NCI-H2196 treated with DMSO at 0.1 percent for 48 hours (cell line): Measurements from ENCODE around the gene MPRIP.
"Not testable (repeated sequence)": the region's sequence is repeated elsewhere in the genome, so short reads cannot be mapped to it uniquely, and the experiment has no call there.

ENCODE experiments used
- DNase-seq: peaks from one replicate; lab custom pipeline; 2025; ENCODE audit not compliant: unreplicated experiment; lab: John Stamatoyannopoulos, UW

Gene MPRIP

DNA sequence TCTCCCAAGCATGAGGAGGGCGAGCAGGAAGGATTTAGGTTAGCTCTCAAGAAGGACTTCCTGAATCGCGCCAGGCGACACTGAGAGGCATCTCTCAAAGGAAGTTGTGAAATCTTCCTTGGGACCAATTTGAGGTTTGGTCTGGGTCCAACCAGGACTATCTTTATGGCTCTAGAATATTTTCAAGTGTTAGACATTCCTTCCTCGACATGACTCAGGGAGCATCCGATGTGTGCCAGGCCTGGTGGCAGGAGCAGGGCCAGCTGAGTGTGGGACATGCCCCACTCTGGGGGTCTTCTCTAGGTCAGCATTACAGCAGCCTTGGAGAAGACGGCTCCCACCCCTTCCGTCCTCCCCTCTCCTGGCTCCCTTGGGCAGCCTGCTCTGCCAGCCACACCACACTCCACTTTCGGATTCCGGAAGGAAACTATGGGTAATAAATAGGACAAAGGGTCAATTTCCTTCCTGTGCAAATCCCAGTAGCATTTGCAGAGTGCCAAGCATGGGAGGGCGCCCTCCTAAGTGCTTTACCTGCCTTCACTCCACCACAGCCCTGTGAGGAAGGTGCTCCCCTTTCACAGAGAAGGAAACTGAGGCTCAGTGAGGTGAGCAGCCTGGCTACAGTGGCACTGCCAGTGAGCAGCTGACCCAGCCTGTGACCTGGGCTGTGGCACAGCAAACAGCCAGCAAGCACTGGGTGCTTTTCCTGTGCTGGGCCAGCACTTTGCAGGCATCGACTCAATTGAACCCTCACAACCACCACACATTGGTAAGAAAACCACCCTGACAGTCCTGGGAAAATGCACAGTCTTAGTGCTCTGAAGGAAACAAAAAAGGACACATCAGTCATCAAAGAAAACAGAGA lies 31.0 kb upstream of the MPRIP start:
- not testable (repeated sequence) for DNase-seq

DNA sequence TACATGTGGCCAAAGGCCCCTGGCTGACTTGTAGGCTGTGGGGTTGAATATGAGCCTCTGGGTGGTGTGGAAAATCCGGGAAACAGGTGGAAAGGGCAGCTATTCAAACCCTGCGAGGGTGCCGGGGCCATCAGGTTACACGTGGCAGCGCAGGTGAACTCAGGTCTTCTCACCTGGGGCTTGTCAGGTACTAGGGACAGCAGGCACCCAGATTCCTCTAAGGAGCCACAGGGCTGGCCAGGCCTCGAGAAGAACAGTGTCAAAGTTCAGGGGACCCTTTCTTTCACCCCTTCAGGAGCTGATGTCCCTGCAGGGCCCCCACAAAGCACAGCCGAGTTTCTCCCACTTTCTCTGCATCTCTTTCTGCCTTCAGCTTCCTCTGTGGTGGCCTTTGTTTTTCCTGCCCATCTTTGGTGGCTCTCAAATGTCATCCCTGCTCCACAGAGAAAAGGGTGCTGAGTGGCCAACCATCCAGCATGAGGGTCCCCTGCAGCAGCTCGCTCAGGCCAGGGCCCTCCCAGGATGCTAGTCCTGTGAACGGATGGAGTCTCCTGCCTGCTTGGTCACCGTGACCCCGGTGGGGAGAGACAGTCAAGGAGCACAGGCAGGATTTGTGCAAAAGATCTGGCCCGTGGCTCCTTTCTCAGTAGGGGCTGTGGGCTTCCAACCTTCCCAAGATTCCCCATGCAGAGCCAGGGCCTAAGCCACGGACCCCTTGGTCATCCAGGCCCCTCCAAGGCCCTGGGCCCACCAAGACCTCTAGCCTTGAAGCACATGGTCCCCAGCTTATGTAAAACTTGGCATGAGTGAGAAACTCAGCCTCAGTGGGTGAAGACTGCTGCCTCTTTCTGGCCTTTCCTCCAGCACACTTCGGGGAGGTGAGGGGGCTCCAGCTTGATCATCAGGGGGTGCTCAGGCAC lies 28.2 kb upstream of the MPRIP start:
- DNase-seq = not testable (repeated sequence)

DNA sequence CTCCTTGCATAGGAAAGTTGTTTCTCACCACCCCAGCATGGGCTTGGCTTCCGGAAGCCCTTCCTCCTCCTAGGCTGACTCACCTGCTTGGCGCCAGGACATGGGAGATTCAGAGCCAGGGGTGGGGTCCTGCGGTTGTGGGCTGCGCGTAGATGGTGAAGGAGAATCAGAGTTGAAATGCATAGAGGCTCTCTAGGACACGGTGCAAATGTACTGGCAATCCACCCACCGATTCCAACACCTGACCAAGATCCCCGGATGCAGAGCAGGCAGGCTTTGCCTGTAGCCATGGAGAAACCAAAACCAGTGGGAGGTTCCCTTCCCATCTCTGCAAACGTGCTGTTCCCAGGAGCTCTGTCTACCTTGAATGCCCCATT lies 27.5 kb upstream of the MPRIP start:
- DNase-seq = not testable (repeated sequence)

- no peak for DNase-seq
Measured at GRCh38 chr17:17015230-17015629, 27.0 kb upstream of the MPRIP start.

DNA sequence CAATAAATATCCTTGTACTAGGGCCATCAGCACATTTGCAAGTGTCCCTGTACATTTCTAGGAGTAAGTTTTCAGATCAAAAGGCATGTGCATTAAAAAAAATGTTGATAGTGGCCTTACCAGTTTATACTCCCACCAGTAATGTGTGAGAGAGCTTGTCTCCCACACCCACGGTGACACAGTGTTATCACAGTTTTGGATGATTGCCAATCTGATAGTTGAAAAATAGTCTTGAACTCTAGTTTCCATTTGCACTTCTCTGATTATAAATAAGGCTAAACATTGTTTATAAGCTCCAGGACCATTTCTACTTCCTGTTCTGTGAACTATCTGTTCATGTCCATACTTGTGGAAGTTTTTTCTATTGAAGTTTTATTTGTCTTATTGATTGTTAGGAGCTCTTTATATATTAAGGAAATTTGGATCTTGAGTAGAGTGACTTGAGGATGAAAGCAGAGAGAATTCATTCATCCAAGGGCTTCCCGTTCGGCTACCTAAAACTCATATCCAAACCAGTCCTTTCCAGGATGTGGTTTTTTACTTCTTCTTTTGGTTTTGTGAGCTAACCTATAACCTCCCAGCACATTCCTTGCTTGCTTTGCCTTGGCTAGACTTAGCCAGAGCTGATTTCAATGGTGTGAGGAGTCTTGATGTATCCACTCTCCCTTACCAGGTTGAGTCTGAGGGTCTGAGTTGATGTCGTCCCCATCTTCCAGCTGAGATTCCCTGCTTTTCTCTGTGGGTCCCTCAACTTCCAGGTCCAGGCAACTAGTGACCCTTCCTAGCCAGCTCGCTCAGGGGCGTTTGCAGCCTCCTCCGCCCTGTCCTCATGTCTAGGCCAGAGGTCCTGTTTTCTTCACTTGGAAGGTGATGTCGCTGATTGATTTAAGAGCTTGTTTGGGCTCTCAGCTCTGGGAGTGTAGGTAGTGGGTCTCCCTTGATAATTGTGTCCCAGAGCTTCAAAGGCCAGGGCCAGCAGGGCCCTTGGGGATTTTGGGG lies 25.8 kb upstream of the MPRIP start:
- not testable (repeated sequence) for DNase-seq

- no peak for DNase-seq
Measured at GRCh38 chr17:17017343-17018014, 24.8 kb upstream of the MPRIP start.

DNA sequence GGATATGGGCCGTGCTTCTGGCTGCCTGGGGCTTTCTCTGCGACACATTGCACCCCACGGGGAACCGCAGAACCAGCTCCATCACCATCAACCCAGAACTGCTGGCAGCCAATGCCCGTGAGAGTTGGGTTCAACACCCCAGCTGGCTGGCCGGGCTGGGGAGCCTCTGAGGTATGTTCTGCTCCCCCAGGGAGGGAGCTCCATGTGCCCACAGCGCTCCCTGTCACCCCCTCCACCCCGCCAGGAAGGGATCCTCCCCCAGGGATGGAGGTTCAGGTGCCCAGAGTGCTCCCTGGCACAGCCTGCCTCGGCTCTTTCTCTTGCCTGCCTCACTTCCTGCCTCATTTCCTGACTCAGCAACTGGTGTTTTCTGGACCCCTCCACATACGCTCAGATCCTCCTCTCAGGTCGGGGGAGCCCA lies 24.2 kb upstream of the MPRIP start:
- no peak for DNase-seq

DNA sequence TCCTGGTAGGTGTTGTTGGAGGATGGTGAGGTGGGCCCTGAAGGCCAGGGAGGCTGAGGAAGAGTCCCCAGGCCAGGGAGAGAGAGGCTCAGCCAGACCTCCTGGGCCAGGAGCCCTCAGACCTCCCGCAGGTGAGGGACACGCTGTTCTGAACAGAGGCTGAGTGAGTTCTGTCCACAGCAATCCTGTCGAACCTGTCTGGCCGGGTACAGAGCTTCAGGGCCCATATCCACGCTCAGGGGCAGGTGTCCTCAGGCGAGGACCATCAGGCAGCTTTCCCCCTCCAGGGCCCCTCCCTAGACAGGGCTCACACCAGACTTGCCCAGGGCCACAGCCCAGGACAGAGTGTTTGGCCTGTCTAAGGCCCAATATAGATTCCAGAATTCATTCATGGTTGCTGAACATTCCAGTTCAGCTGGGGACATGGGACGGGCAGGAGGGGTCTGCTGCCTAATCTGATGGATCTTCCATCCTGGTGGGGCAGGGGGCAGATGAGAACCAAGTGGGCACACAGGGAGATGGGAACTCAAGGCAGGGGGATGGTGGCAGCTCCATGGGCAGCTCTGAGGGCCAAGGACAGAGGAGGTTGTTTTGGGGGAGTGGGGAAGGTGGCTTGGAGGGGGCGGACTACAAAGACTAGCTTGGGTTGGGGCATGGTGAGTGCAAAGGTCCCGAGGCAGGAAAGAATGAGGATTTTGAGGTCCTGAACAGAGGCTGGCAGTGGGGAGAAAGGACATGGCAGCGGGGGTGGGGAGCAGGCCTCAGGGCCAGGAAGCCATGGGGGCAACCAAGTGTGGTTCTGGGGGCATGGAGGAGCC lies 23.4 kb upstream of the MPRIP start:
- DNase-seq = no peak

- no peak for DNase-seq
Measured at GRCh38 chr17:17019430-17019762, 22.9 kb upstream of the MPRIP start.

DNA sequence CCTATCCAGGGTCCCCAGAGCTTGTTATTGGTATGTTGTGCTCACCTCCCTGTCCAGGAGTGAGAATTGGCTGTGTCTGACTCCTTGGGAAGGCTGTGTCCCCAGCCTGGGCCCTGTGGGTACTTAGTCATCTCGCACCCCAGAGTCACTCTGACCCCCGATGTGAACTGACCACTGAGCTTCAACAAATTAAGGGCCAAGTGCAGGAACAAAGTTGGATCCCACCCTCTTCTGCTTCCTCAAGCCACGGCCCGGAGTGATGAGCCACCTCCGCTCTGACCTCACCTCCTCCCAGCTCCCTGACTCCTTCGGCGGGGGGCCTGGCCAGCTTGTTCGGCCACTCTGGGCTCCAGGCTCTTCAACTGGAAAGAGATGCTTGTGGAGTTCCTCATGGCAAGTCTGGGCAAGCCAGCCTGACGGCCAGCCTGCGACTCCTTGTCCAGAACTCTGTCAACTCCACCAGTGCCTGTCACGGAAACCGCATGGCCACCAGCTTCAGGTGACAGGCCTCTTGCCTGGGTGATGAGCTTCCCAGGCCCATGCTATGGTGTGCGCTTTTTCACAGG lies 22.3 kb upstream of the MPRIP start:
- DNase-seq = no peak

DNA sequence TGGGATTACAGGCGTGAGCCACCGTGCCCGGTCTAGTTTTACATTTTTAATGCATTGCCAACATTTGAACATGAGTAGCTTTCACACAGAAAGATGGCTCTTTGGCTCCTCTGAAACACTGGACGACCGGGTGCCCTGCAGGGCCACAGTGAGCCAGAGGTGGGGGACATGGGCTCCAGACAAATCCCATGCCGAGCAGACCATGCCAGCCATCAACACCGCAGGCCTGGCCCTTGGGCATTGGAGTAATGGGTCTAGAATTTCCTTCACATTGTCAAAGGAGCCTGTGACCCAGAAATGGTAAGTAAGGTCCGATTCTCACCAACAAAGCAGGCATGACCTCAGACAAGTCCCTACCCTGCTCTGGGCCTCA lies 21.4 kb upstream of the MPRIP start:
- DNase-seq = no peak

- DNase-seq = no peak
Measured at GRCh38 chr17:17021194-17021863, 20.9 kb upstream of the MPRIP start.

DNA sequence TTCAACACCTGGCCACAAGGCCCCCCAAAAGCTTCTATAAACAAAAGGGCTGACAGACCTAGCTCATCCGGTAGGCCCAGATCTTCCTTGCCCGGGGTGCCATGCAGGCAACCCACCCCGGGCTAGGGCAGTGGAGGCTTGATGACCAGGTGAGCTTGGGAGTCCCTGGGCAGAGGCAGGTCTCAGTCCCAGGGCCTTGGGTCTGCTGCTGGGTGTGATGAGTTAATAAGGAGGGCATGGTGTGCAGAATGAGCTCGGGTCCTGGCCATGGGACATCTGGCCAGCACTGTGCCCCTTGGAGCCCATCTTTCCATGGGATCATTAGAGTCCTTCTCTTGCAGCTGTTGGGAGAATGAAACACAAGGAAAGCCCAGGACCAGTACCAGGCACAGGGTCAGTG lies 20.2 kb upstream of the MPRIP start:
- DNase-seq = no peak

GRCh38 chr17:17022456-17022855 lies 19.8 kb upstream of the MPRIP start:
- no peak for DNase-seq

DNA sequence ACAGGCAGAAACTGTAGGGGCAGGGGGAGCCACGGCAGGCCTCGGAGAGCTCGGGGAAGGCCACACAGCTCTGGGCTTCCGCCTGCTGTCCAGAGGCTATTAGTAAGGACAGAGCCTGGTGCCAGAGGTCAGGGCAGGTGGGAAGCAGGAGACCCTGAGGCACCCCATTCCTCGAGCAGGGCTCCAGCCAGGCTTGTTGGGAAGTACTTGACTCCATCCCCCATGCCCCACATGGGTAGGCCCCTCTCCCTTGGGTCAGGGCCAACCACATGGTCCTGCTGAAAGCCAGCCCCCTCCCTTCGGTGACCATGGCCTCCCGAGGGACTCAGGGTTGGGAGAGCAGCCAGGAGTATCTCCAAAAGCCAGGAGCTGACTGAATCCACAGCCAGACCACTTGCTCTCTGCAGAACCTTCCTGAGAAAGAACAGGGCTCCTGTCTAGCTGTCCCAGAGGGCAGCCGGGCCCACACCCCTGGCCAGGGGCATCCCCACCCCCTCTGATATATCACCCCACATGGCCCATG lies 17.4 kb upstream of the MPRIP start:
- no peak for DNase-seq

DNA sequence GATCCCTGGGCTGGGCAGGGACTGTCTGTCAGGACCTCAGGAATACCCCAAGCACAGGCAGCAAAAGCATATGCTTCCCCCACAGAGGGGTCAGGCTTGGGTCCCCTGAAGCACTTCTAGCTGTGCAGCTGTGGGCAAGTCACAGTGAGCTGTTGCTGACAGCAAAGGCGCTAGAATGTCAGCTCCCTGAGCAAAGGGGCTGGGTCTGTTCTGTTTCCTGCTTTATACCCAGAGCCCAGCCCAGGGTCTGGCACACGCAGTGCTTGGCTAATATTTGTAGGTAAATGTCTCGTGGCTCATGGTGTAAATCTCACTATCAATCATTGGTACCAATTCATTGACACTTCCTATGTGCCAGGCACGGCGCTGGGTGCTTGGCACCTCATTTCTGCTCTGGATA lies 16.6 kb upstream of the MPRIP start:
- no peak for DNase-seq

DNA sequence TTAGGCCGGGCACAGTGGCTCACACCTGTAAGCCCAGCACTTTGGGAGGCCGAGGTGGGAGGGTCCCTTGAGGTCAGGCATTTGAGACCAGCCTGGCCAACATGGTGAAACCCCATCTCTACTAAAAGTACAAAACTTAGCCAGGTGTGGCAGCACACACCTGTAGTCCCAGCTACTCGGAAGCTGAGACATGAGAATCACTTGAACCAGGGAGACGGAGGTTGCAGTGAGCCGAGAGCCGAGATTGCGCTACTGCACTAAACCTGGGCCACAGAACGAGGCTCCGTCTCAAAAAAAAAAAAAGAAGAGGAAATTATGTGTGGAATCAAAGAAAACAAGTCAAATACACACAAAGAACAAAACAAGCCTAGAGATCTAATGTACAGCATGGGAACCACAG lies 16.1 kb upstream of the MPRIP start:
- no peak for DNase-seq

- DNase-seq = no peak
Measured at GRCh38 chr17:17027442-17028058, 14.7 kb upstream of the MPRIP start.
